Calu3 (cell line): ENCODE data around the gene SULF2. TPM values are rescaled to one million over a fixed set of nuclear protein-coding genes. Genes with fewer than 3 reads are reported as not detected.

Experiments used
- BruUV-seq: library from RNA; stranded (reverse); fragments of 400-500 nt; replicated peaks from 2 replicates; lab custom pipeline; 2021; lab: Mats Ljungman, UMichigan
- CTCF ChIA-PET: fragments of 300-600 bp; sonication (Branson Sonifier 250); formaldehyde crosslinking; loops from one replicate; lab custom pipeline; 2022; ENCODE audit warnings: antibody characterized with exemption; lab: Charles Lee
- DNase-seq: peaks from one replicate; pipeline ENCODE4 v3.0.0; 2022
- H3K27ac Mint-ChIP-seq: one replicate; pipeline ENCODE4 v1.8.0; 2022; ENCODE audit warnings: mixed read lengths; ENCODE audit not compliant: unreplicated experiment
- H3K27me3 Mint-ChIP-seq: one replicate; pipeline ENCODE4 v1.8.0; 2022; ENCODE audit warnings: mixed read lengths; ENCODE audit not compliant: unreplicated experiment
- H3K36me3 Mint-ChIP-seq: one replicate; pipeline ENCODE4 v1.8.0; 2022; ENCODE audit warnings: mild to moderate bottlenecking, moderate library complexity, mixed read lengths; ENCODE audit not compliant: insufficient read depth, unreplicated experiment
- H3K4me1 Mint-ChIP-seq: one replicate; pipeline ENCODE4 v1.8.0; 2022; ENCODE audit warnings: mild to moderate bottlenecking, low read depth, mixed read lengths; ENCODE audit not compliant: unreplicated experiment
- H3K4me3 Mint-ChIP-seq: one replicate; pipeline ENCODE4 v1.8.0; 2022; ENCODE audit warnings: mild to moderate bottlenecking, low read depth, moderate library complexity, mixed read lengths; ENCODE audit not compliant: unreplicated experiment
- H3K9me3 Mint-ChIP-seq: one replicate; pipeline ENCODE4 v1.8.0; 2022; ENCODE audit warnings: low read depth, mixed read lengths; ENCODE audit not compliant: unreplicated experiment
- CTCF ChIP-seq: fragments of 200-600 bp; IDR thresholded peaks from one replicate; pipeline ENCODE4 v1.8.0; 2022; ENCODE audit warnings: antibody characterized with exemption; ENCODE audit not compliant: unreplicated experiment
- intact Hi-C: fragments of 100-400 bp; cut with micrococcal nuclease; formaldehyde crosslinking; loops from one replicate; pipeline ENCODE4 v1.10.0; 2022; ENCODE audit not compliant: unreplicated experiment
- total RNA-seq: library from RNA; stranded (reverse); gene quantifications from 2 replicates; pipeline ENCODE4 v1.2.3, GENCODE V29; 2022

The SULF2 gene
- total RNA-seq, 1 experiment from 2014 or later = 112 TPM

DNA sequence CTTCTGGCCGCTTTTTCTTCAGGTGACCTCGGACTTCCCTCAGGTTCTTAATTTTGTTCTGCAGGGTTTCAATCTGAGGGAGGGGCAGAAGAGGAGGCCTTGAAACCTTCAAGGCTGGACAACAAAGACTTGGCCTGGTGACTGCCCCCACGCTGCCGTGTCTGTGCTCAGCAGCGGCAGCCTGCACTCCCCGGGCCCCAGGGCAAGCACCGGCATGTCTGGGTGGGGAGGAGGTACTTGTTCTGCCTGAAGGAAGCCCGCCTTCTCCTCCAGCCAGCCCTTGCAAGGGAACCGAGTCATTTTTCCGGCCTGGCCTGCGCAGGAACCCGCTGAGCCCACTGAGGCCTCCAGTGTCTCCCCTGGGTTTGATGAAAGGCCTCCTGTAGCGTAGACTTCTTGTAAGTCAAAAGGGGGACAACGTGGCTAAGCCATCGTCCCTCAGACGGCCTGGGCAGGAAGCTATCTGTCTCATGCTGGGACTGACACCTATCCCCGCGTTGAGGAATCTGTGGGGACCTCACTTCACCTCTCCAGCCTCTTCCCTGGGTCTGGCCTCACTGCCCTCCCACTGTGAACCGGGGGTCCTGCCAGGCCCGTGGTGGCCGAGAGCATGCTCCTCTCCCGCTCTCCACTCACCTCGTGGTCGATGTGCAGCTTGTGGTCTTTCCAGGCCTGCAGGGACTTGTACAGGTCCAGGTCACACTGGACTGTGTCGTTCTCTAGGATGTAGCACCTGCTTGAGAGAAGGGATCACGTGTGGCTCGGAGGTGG, 119.9 kb downstream of the SULF2 start:
- no peak for TF ChIP-seq CTCF
- CTCF ChIA-PET = interaction anchor here (1.1 kb wide), 1 partner anchor 60 kb away, joined by 3 read pairs; no protein-coding TSS in a partner anchor
- intact Hi-C loops = no loop called here
- Mint-ChIP-seq H3K9me3 (no peaks in the 10 kb centered on the region), H3K36me3 (peaks cover 47% of the 10 kb centered on the region), H3K4me3 (no peak overlapping the region), H3K4me1 (peaks cover 8% of the 10 kb centered on the region), H3K27me3 (no peaks in the 10 kb centered on the region), H3K27ac (no peak overlapping the region)
- no TSS peak for BruUV-seq
- no peak for DNase-seq

- no peaks in the 10 kb centered on the region for H3K9me3 Mint-ChIP-seq
- no peak overlapping the region for H3K4me3 Mint-ChIP-seq
- no TSS peak for BruUV-seq
- H3K36me3 Mint-ChIP-seq = peaks cover 51% of the 10 kb centered on the region
- intact Hi-C loops = loop anchor here (5.0 kb wide), 2 partner anchors 633 to 958 kb away; no protein-coding TSS in a partner anchor
- no peak for TF ChIP-seq CTCF
- no peak for DNase-seq
- peaks cover 8% of the 10 kb centered on the region for H3K4me1 Mint-ChIP-seq
- no peak overlapping the region for H3K27ac Mint-ChIP-seq
- no peaks in the 10 kb centered on the region for H3K27me3 Mint-ChIP-seq
- CTCF ChIA-PET = interaction anchor here (0.9 kb wide), 1 partner anchor 230 kb away, joined by 3 read pairs; no protein-coding TSS in a partner anchor
Observed at GRCh38 chr20:47664744-47665143, 120.5 kb downstream of the SULF2 start.

GRCh38 chr20:47664068-47664437, 121.2 kb downstream of the SULF2 start:
- CTCF ChIA-PET = interaction anchor here (0.6 to 1.5 kb wide), 6 partner anchors 11 to 956 kb away, joined by 3 to 11 read pairs (median 4); no protein-coding TSS in a partner anchor
- Mint-ChIP-seq H3K27me3 (no peaks in the 10 kb centered on the region), H3K27ac (no peak overlapping the region), H3K9me3 (no peaks in the 10 kb centered on the region), H3K36me3 (peaks cover 56% of the 10 kb centered on the region), H3K4me3 (no peak overlapping the region), H3K4me1 (peaks cover 8% of the 10 kb centered on the region)
- DNase-seq = no peak
- no TSS peak for BruUV-seq
- intact Hi-C loops = loop anchor here (5.0 kb wide), 2 partner anchors 633 to 958 kb away; no protein-coding TSS in a partner anchor
- no peak for TF ChIP-seq CTCF

- Mint-ChIP-seq H3K36me3 (peaks cover 56% of the 10 kb centered on the region), H3K9me3 (no peaks in the 10 kb centered on the region), H3K27ac (no peak overlapping the region), H3K4me1 (peaks cover 8% of the 10 kb centered on the region), H3K4me3 (no peak overlapping the region), H3K27me3 (no peaks in the 10 kb centered on the region)
- peak; percentile 92 for DNase-seq
- CTCF ChIA-PET = interaction anchor here (0.6 to 1.5 kb wide), 6 partner anchors 11 to 957 kb away, joined by 3 to 11 read pairs (median 4); no protein-coding TSS in a partner anchor
- intact Hi-C loops = loop anchor here (5.0 kb wide), 2 partner anchors 634 to 959 kb away; no protein-coding TSS in a partner anchor
- BruUV-seq = no TSS peak
- TF ChIP-seq CTCF = peak; percentile 99
Observed at GRCh38 chr20:47663354-47664067, 121.8 kb downstream of the SULF2 start.
